HCT116 (cell line): ENCODE results near the gene THAP5. TPM values are rescaled to one million over a fixed set of nuclear protein-coding genes. Genes with fewer than 3 reads are reported as not detected.

Source experiments
- ATAC-seq: fragments of 200-7000 bp; cut with Tn5 transposase; 2 replicates; pipeline ENCODE4 v1.9.1; 2020; ENCODE audit warnings: mild to moderate bottlenecking, moderate library complexity
- Bru-seq: library from RNA; stranded (reverse); fragments of 400-500 nt; gene quantifications from one replicate; lab custom pipeline; 2021; lab: Mats Ljungman, UMichigan
- BruChase-seq, 2 experiments: library from RNA; stranded (reverse); fragments of 400-500 nt; gene quantifications; one replicate each; lab custom pipeline; 2021; lab: Mats Ljungman, UMichigan
- BruUV-seq: library from RNA; stranded (reverse); fragments of 400-500 nt; replicated peaks from 2 replicates; lab custom pipeline; 2021; lab: Mats Ljungman, UMichigan
- CTCF ChIA-PET: fragments of 300-600 bp; sonication (Branson Sonifier 250); formaldehyde crosslinking; loops from one replicate; lab custom pipeline; 2021; ENCODE audit warnings: antibody characterized with exemption; lab: Charles Lee
- POLR2A ChIA-PET: fragments of 300-600, 350-600 bp; sonication (Branson Sonifier 250); formaldehyde crosslinking; loops from one replicate; lab custom pipeline; 2021; ENCODE audit warnings: antibody characterized with exemption; lab: Charles Lee
- RAD21 ChIA-PET, 2 experiments: fragments of 300-600 bp; sonication (Branson Sonifier 250); formaldehyde crosslinking; loops; one replicate each; lab custom pipeline; 2023; ENCODE audit warnings: low total read pairs in 2 of 2; ENCODE audit not compliant: uncharacterized antibody in 2 of 2, unreplicated experiment in 2 of 2, low non-redundant PET in 1 of 2; lab: Charles Lee
- DNase-seq: peaks from one replicate; pipeline ENCODE4 v3.0.0-alpha.2; 2010; ENCODE audit warnings: low read depth, low spot score
- H2AFZ ChIP-seq: fragments of 200-600 bp; shearing (Covaris generic), sonication (generic); 2 replicates; pipeline ENCODE4 v1.6.1; 2017; ENCODE audit warnings: low read depth, mixed run types, mixed read lengths, antibody characterized with exemption, low read length; ENCODE audit not compliant: poor library complexity, severe bottlenecking
- H3K27ac ChIP-seq: 2 replicates; pipeline ENCODE4 v1.5.1; 2012; ENCODE audit warnings: low read depth, low read length
- H3K27me3 ChIP-seq: fragments of 200-600 bp; sonication (generic); 2 replicates; pipeline ENCODE4 v1.6.1; 2016; ENCODE audit warnings: mixed run types, low read length, mixed read lengths; ENCODE audit not compliant: insufficient read depth
- H3K36me3 ChIP-seq, 2 experiments: fragments of 200-500 bp in 1 of 2; fragments of 200-600 bp in 1 of 2; sonication (Bioruptor generic) in 1 of 2; sonication (generic) in 1 of 2; 2 replicates each; pipeline versions ENCODE4 v1.5.1 to v1.6.1; 2014 to 2016; ENCODE audit warnings: low read length in 2 of 2, inconsistent platforms in 1 of 2, mixed read lengths in 1 of 2, mixed run types in 1 of 2; ENCODE audit not compliant: insufficient read depth in 2 of 2, control insufficient read depth in 1 of 2
- H3K4me1 ChIP-seq, 2 experiments: fragments of 200-600 bp in 1 of 2; sonication (generic) in 1 of 2; 2 replicates each; pipeline versions ENCODE4 v1.5.1 to v1.6.1; 2012 to 2017; ENCODE audit warnings: low read length in 2 of 2, inconsistent platforms in 1 of 2, mild to moderate bottlenecking in 1 of 2, mixed read lengths in 1 of 2, mixed run types in 1 of 2, moderate library complexity in 1 of 2; ENCODE audit not compliant: insufficient read depth in 2 of 2, control insufficient read depth in 1 of 2
- H3K4me2 ChIP-seq: fragments of 200-600 bp; sonication (generic); 2 replicates; pipeline ENCODE4 v1.6.1; 2017; ENCODE audit warnings: mixed run types, low read length, mixed read lengths
- H3K4me3 ChIP-seq, 2 experiments: fragments of 200-600 bp in 1 of 2; sonication (generic) in 1 of 2; replicated peaks in 1 of 2; 2 replicates each; pipeline ENCODE4 v1.5.1; 2011 to 2016; ENCODE audit warnings: low read length in 2 of 2, control low read depth in 1 of 2, low read depth in 1 of 2, mild to moderate bottlenecking in 1 of 2, mixed read lengths in 1 of 2, mixed run types in 1 of 2
- H3K79me2 ChIP-seq: fragments of 200-600 bp; sonication (generic); 2 replicates; pipeline ENCODE4 v1.6.1; 2017; ENCODE audit warnings: mild to moderate bottlenecking, mixed run types, low read length, moderate library complexity, mixed read lengths; ENCODE audit not compliant: insufficient read depth
- H3K9ac ChIP-seq: fragments of 200-600 bp; sonication (generic); 2 replicates; pipeline ENCODE4 v1.6.1; 2016; ENCODE audit warnings: low read length, mixed read lengths
- H3K9me2 ChIP-seq: fragments of 200-600 bp; sonication (generic), shearing (Covaris generic); 2 replicates; pipeline ENCODE4 v1.6.1; 2017; ENCODE audit warnings: mixed run types, mild to moderate bottlenecking, moderate library complexity; ENCODE audit not compliant: insufficient read depth
- H3K9me3 ChIP-seq, 2 experiments: fragments of 200-500 bp in 1 of 2; fragments of 200-600 bp in 1 of 2; sonication (Bioruptor generic) in 1 of 2; sonication (generic) in 1 of 2; 2 replicates each; pipeline ENCODE4 v1.6.1; 2014 to 2017; ENCODE audit warnings: low read length in 2 of 2, mixed read lengths in 2 of 2, inconsistent platforms in 1 of 2, low read depth in 1 of 2, mild to moderate bottlenecking in 1 of 2, mixed run types in 1 of 2, moderate library complexity in 1 of 2; ENCODE audit not compliant: control insufficient read depth in 1 of 2, insufficient read depth in 1 of 2
- H4K20me1 ChIP-seq: fragments of 200-600 bp; sonication (generic), shearing (Covaris generic); 2 replicates; pipeline ENCODE4 v1.6.1; 2017; ENCODE audit warnings: mixed run types, mild to moderate bottlenecking, moderate library complexity; ENCODE audit not compliant: insufficient read depth
- CBX3 ChIP-seq: IDR thresholded peaks from 2 replicates; pipeline ENCODE4 v1.6.1; 2012; ENCODE audit warnings: low read depth
- CEBPB ChIP-seq: IDR thresholded peaks from 2 replicates; pipeline ENCODE4 v1.6.1; 2012; ENCODE audit warnings: low read depth
- EGR1 ChIP-seq: IDR thresholded peaks from 2 replicates; pipeline ENCODE4 v1.6.1; 2012; ENCODE audit warnings: low read depth
- ELF1 ChIP-seq: IDR thresholded peaks from 2 replicates; pipeline ENCODE4 v1.6.1; 2012; ENCODE audit warnings: low read depth, borderline replicate concordance
- EZH2 ChIP-seq: fragments of 200-600 bp; sonication (generic); IDR thresholded peaks from 2 replicates; pipeline ENCODE4 v1.6.1; 2017; ENCODE audit warnings: antibody characterized with exemption, mixed run types
- EZH2phosphoT487 ChIP-seq: fragments of 200-600 bp; IDR thresholded peaks from 2 replicates; pipeline ENCODE4 v1.6.1; 2018; ENCODE audit warnings: antibody characterized with exemption, borderline replicate concordance
- FOSL1 ChIP-seq: IDR thresholded peaks from 2 replicates; pipeline ENCODE4 v1.6.1; 2012; ENCODE audit warnings: low read depth
- POLR2A ChIP-seq: IDR thresholded peaks from 2 replicates; pipeline ENCODE4 v1.7.0; 2011; ENCODE audit warnings: borderline replicate concordance; ENCODE audit not compliant: insufficient read depth, insufficient read length; ENCODE audit errors: extremely low read depth
- POLR2AphosphoS5 ChIP-seq: IDR thresholded peaks from 2 replicates; pipeline ENCODE4 v1.6.1; 2011; ENCODE audit warnings: mild to moderate bottlenecking, low read depth, low read length, moderate library complexity
- RAD21 ChIP-seq: IDR thresholded peaks from 2 replicates; pipeline ENCODE4 v1.6.1; 2012; ENCODE audit warnings: low read depth, mild to moderate bottlenecking
- SIN3A ChIP-seq: IDR thresholded peaks from 2 replicates; pipeline ENCODE4 v1.6.1; 2012; ENCODE audit warnings: low read depth
- SP1 ChIP-seq: IDR thresholded peaks from 2 replicates; pipeline ENCODE4 v1.6.1; 2012; ENCODE audit warnings: low read depth
- SRF ChIP-seq: IDR thresholded peaks from 2 replicates; pipeline ENCODE4 v1.6.1; 2012; ENCODE audit warnings: low read depth
- TCF7L2 ChIP-seq: IDR thresholded peaks from 2 replicates; pipeline ENCODE4 v1.7.0; 2011; ENCODE audit warnings: borderline replicate concordance, inconsistent platforms; ENCODE audit not compliant: insufficient read depth, insufficient read length; ENCODE audit errors: extremely low read depth
- YY1 ChIP-seq: IDR thresholded peaks from 2 replicates; pipeline ENCODE4 v1.6.1; 2011; ENCODE audit warnings: low read length, low read depth, moderate library complexity, mild to moderate bottlenecking; ENCODE audit not compliant: insufficient replicate concordance; ENCODE audit errors: extremely low read depth
- ZBTB33 ChIP-seq: IDR thresholded peaks from 2 replicates; pipeline ENCODE4 v1.6.1; 2011; ENCODE audit warnings: mild to moderate bottlenecking, low read length, moderate library complexity; ENCODE audit not compliant: insufficient replicate concordance; ENCODE audit errors: extremely low read depth
- ZFX ChIP-seq: fragments of 450-650 bp; IDR thresholded peaks from 2 replicates; pipeline ENCODE4 v1.6.1; 2017
- ZNF274 ChIP-seq: fragments of 200-500 bp; sonication (Bioruptor generic); IDR thresholded peaks from 2 replicates; pipeline ENCODE4 v1.6.1; 2014; ENCODE audit warnings: mild to moderate bottlenecking, low read depth, low read length, inconsistent platforms
- intact Hi-C: fragments of 100-400 bp; cut with micrococcal nuclease; formaldehyde crosslinking; loops from 2 replicates; pipeline ENCODE4 v1.10.0; 2022
- long read RNA-seq: library from polyadenylated mRNA; unstranded; transcript quantifications from one replicate; pipeline ENCODE4 v2.0.0, GENCODE V29; 2021; ENCODE audit not compliant: unreplicated experiment
- polyA plus RNA-seq: library from polyadenylated mRNA; unstranded; fragments of >200 nt; gene quantifications from 2 replicates; pipeline ENCODE4 v1.2.1, GENCODE V29; 2012; ENCODE audit warnings: missing spikeins
- total RNA-seq: library from RNA; stranded (reverse); gene quantifications from one replicate; pipeline ENCODE4 v1.2.1, GENCODE V29; 2021; ENCODE audit not compliant: unreplicated experiment
- TF ChIP-seq, protein P1 (sequence below): IDR thresholded peaks from 2 replicates; pipeline ENCODE4 v1.6.1; 2012
- TF ChIP-seq, protein P2 (sequence below): IDR thresholded peaks from 2 replicates; pipeline ENCODE4 v1.6.1; 2012

Gene THAP5
- total RNA-seq, result 29.3 TPM
- 4.0 and 6.1 TPM in 2 replicates for polyA plus RNA-seq
- percentile 95 among the genes with signal in this experiment for Bru-seq, nascent RNA
- percentile 96 among the genes with signal in this experiment for BruChase-seq, experiment 1, labeled RNA remaining after a 6-hour chase
- percentile 96 among the genes with signal in this experiment for BruChase-seq, experiment 2, labeled RNA remaining after a 2-hour chase
- long read RNA-seq, transcript THAP5-204 (3 exons, 868 nt), result minor isoform, 20 of 112 reads
- long read RNA-seq, transcript THAP5-203 (3 exons, 3,306 nt), result major isoform, 59 of 112 reads
- long read RNA-seq, transcript THAP5-208 (2 exons, 880 nt), result minor isoform, 18 of 112 reads
- long read RNA-seq, partial matches to known transcripts, result 2 of 112 reads
- long read RNA-seq, other reads (novel, unspliced or antisense), result 10 of 112 reads

DNA sequence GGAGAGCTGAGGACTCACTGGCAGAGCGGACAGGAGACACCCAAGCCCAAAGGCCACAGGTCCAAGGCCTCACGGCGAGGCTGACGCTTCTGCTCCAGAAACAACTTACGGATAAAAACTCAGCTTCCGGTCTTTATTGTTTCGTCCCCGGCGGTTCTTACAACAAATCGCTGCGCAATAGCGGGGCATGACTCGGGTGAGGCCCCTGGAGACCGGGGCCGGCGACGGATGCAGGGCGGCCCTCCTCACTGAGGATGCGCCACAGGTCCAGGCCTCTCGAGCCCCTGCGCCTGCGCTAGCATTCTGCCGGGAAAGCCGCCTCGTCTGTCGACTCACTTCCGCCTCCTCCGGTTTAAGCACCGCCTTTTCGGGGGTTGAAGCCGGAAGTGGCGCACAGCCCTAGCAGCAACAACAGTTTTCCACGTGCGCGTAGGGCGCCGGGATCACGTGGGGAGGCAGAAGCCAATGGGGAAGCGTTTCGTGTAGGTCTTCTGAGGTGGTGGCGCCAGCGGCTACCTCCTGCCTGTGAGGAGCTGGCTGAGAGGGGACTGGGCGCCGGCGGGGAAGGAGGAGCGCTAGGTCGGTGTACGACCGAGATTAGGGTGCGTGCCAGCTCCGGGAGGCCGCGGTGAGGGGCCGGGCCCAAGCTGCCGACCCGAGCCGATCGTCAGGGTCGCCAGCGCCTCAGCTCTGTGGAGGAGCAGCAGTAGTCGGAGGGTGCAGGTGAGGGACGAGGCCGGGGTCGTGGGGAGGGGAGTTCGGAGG lies at the start of gene THAP5, which contains the start of gene DNAJB9:
Gene THAP5 (minus strand): TSS at position 326 of the 765 bp plus-strand sequence. CDS start 137 bp downstream, at position 189.
Gene DNAJB9 (plus strand): TSS at position 494 of the 765 bp plus-strand sequence. CDS start 1,853 bp downstream, outside the sequence.
- peaks cover 8 to 14% of the 10 kb centered on the region in 2 experiments; a peak in 3 of 4 replicates for H3K36me3 ChIP-seq

More for the DNA sequence above, at the start of gene THAP5, which contains the start of gene DNAJB9:
- TF ChIP-seq ZNF274, result no peak
- TF ChIP-seq ELF1, result peak; percentile 84
- TF ChIP-seq CBX3, result peak; percentile 61
- TF ChIP-seq EZH2, result no peak
- no peak for TF ChIP-seq FOSL1
- TF ChIP-seq, protein P1, sequence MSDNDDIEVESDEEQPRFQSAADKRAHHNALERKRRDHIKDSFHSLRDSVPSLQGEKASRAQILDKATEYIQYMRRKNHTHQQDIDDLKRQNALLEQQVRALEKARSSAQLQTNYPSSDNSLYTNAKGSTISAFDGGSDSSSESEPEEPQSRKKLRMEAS, result peak; percentile 100
- TF ChIP-seq SIN3A, result peak; percentile 96
- TF ChIP-seq POLR2AphosphoS5, result peak; percentile 92
- no peak for TF ChIP-seq TCF7L2
- TF ChIP-seq, protein P2, sequence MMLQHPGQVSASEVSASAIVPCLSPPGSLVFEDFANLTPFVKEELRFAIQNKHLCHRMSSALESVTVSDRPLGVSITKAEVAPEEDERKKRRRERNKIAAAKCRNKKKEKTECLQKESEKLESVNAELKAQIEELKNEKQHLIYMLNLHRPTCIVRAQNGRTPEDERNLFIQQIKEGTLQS, result no peak
- no peak for TF ChIP-seq RAD21
- TF ChIP-seq SP1, result peak; percentile 87
- no peak for TF ChIP-seq CEBPB
- TF ChIP-seq EGR1, result no peak
- TF ChIP-seq POLR2A, result peak; percentile 67
- peak; percentile 96 for TF ChIP-seq ZFX
- TF ChIP-seq EZH2phosphoT487, result no peak
- TF ChIP-seq ZBTB33, result no peak
- peak; percentile 25 for TF ChIP-seq YY1
- peak; percentile 92 for TF ChIP-seq SRF
- POLR2A ChIA-PET, result interaction anchor here (2.0 kb wide), 1 partner anchor 43 kb away, joined by 9 read pairs; the partner anchor contains the start of gene PNPLA8
- Histone ChIP-seq H3K4me1 (peaks cover 8 to 12% of the 10 kb centered on the region in 2 experiments), H3K9me2 (no peaks in the 10 kb centered on the region), H3K27ac (peak within 1 kb of the TSS; percentile 75), H3K79me2 (peaks cover 56% of the 10 kb centered on the region), H3K9ac (peak within 1 kb of the TSS; percentile 86), H3K9me3 (no peaks in the 10 kb centered on the region), H3K27me3 (no peaks in the 10 kb centered on the region), H2AFZ (no peak within 1 kb of the TSS), H3K4me2 (peak within 1 kb of the TSS; percentile 92), H4K20me1 (no peaks in the 10 kb centered on the region), H3K4me3 (peak within 1 kb of the TSS; percentile 81 to 90)
- CTCF ChIA-PET, result interaction anchor here (0.7 kb wide), 1 partner anchor 473 kb away, joined by 3 read pairs; no protein-coding TSS in a partner anchor
- peak; percentile 99 for DNase-seq
- ATAC-seq, result peak; percentile 94
- BruUV-seq, result no TSS peak
- RAD21 ChIA-PET, result no interaction called here
- intact Hi-C loops, result loop anchor here (5.0 kb wide), 1 partner anchor 42 kb away; the partner anchor contains the start of gene PNPLA8
